Caco-2 (cell line): ENCODE data around the gene BRICD5. TPM values are rescaled to one million over a fixed set of nuclear protein-coding genes. Genes with fewer than 3 reads are reported as not detected.

ENCODE experiments used
- BruUV-seq: library from RNA; stranded (reverse); fragments of 400-500 nt; replicated peaks from 2 replicates; lab custom pipeline; 2021; lab: Mats Ljungman, UMichigan
- CTCF ChIA-PET: fragments of 300-600 bp; sonication (Branson Sonifier 250); formaldehyde crosslinking; loops from one replicate; lab custom pipeline; 2022; ENCODE audit warnings: antibody characterized with exemption; lab: Charles Lee
- POLR2A ChIA-PET: fragments of 300-600 bp; sonication (Branson Sonifier 250); formaldehyde crosslinking; loops from one replicate; lab custom pipeline; 2022; ENCODE audit warnings: antibody characterized with exemption; lab: Charles Lee
- DNase-seq, 2 experiments: peaks; one replicate each; pipeline versions ENCODE4 v3.0.0 to v3.0.0-alpha.2; 2020 to 2022
- H3K27me3 ChIP-seq: replicated peaks from 2 replicates; pipeline ENCODE4 v1.6.0; 2011; ENCODE audit warnings: low read length; ENCODE audit not compliant: control insufficient read depth, insufficient read depth
- H3K36me3 ChIP-seq: 2 replicates; pipeline ENCODE4 v1.5.1; 2011; ENCODE audit warnings: low read length; ENCODE audit not compliant: control insufficient read depth, insufficient read depth
- H3K4me1 ChIP-seq: fragments of 250-450 bp; sonication (Bioruptor Pico); 2 replicates; pipeline ENCODE4 v1.5.1; 2020; ENCODE audit warnings: mild to moderate bottlenecking
- H3K4me3 ChIP-seq: 2 replicates; pipeline ENCODE4 v1.5.1; 2011; ENCODE audit warnings: low read depth, mild to moderate bottlenecking, control low read depth, low read length
- H3K9me3 ChIP-seq: fragments of 250-450 bp; sonication (Bioruptor Pico); 2 replicates; pipeline ENCODE4 v1.5.1; 2020; ENCODE audit warnings: mild to moderate bottlenecking, moderate library complexity
- H3K27ac Mint-ChIP-seq: one replicate; pipeline ENCODE4 v1.8.0; 2022; ENCODE audit warnings: mixed read lengths; ENCODE audit not compliant: unreplicated experiment
- H3K27me3 Mint-ChIP-seq: one replicate; pipeline ENCODE4 v1.8.0; 2022; ENCODE audit warnings: mixed read lengths; ENCODE audit not compliant: insufficient read depth, unreplicated experiment
- H3K36me3 Mint-ChIP-seq: one replicate; pipeline ENCODE4 v1.8.0; 2022; ENCODE audit warnings: mild to moderate bottlenecking, mixed read lengths; ENCODE audit not compliant: insufficient read depth, unreplicated experiment
- H3K4me1 Mint-ChIP-seq: one replicate; pipeline ENCODE4 v1.8.0; 2022; ENCODE audit warnings: low read depth, mixed read lengths; ENCODE audit not compliant: unreplicated experiment
- H3K4me3 Mint-ChIP-seq: one replicate; pipeline ENCODE4 v1.8.0; 2022; ENCODE audit warnings: mild to moderate bottlenecking, moderate library complexity, mixed read lengths; ENCODE audit not compliant: unreplicated experiment
- H3K9me3 Mint-ChIP-seq: one replicate; pipeline ENCODE4 v1.8.0; 2022; ENCODE audit warnings: mixed read lengths; ENCODE audit not compliant: unreplicated experiment
- CTCF ChIP-seq, 2 experiments: fragments of 200-600 bp in 1 of 2; IDR thresholded peaks; 1 replicate in 1 of 2; 2 replicates in 1 of 2; pipeline versions ENCODE4 v1.5.1 to v1.8.0; 2011 to 2022; ENCODE audit warnings: antibody characterized with exemption in 1 of 2, control low read depth in 1 of 2, inconsistent platforms in 1 of 2, low read depth in 1 of 2, low read length in 1 of 2, mild to moderate bottlenecking in 1 of 2, moderate library complexity in 1 of 2; ENCODE audit not compliant: insufficient read depth in 1 of 2, severe bottlenecking in 1 of 2, unreplicated experiment in 1 of 2
- intact Hi-C: fragments of 100-400 bp; cut with micrococcal nuclease; formaldehyde crosslinking; loops from one replicate; pipeline ENCODE4 v1.10.0; 2022; ENCODE audit not compliant: unreplicated experiment
- total RNA-seq: library from RNA; stranded (reverse); gene quantifications from 2 replicates; pipeline ENCODE4 v1.2.3, GENCODE V29; 2022

BRICD5 gene
- total RNA-seq, 1 experiment from 2014 or later, result 10.0 TPM

- no peaks in the 10 kb centered on the region for H3K9me3 Mint-ChIP-seq
- TF ChIP-seq CTCF (IDR thresholded peaks at IDR 0.05; ENCODE audit: insufficient read depth in 1 of 2, low read depth in 1 of 2, low read length in 1 of 2, severe bottlenecking in 1 of 2, unreplicated experiment in 1 of 2), result no peak
- no peaks in the 10 kb centered on the region for H3K27me3 ChIP-seq
- H3K36me3 Mint-ChIP-seq, result no peaks in the 10 kb centered on the region
- BruUV-seq, result no TSS peak
- DNase-seq, result no peak
- H3K9me3 ChIP-seq, result no peaks in the 10 kb centered on the region
- intact Hi-C loops, result no loop called here
- peaks cover 3% of the 10 kb centered on the region for H3K4me1 ChIP-seq
- H3K27me3 Mint-ChIP-seq, result no peaks in the 10 kb centered on the region
- no peaks in the 10 kb centered on the region; the same call in 1 of the 2 replicates for H3K36me3 ChIP-seq
- H3K27ac Mint-ChIP-seq, result no peak overlapping the region
- H3K4me3 ChIP-seq, result no peak overlapping the region
- ChIA-PET POLR2A (interaction anchor here (0.5 kb wide), 1 partner anchor 99 kb away, joined by 6 read pairs; no protein-coding TSS in a partner anchor), CTCF (interaction anchor here (0.5 kb wide), 1 partner anchor 362 kb away, joined by 10 read pairs; no protein-coding TSS in a partner anchor)
- no peaks in the 10 kb centered on the region for H3K4me1 Mint-ChIP-seq
- H3K4me3 Mint-ChIP-seq, result no peak overlapping the region
Measured at GRCh38 chr16:2190002-2190658, 20.5 kb downstream of the BRICD5 start.

GRCh38 chr16:2189252-2189893 is 21.3 kb downstream of the BRICD5 start:
- POLR2A ChIA-PET, result interaction anchor here (0.5 to 0.6 kb wide), 2 partner anchors 62 to 100 kb away, joined by 3 to 6 read pairs; partner anchors contain the start of gene ECI1
- no peak overlapping the region for H3K4me3 Mint-ChIP-seq
- H3K36me3 Mint-ChIP-seq, result no peaks in the 10 kb centered on the region
- H3K9me3 Mint-ChIP-seq, result no peaks in the 10 kb centered on the region
- BruUV-seq, result no TSS peak
- no peak overlapping the region for H3K27ac Mint-ChIP-seq
- DNase-seq, result no peak
- intact Hi-C loops, result no loop called here
- no peaks in the 10 kb centered on the region for H3K9me3 ChIP-seq
- no peaks in the 10 kb centered on the region for H3K4me1 Mint-ChIP-seq
- H3K36me3 ChIP-seq, result no peaks in the 10 kb centered on the region; the same call in 1 of the 2 replicates
- no peaks in the 10 kb centered on the region for H3K27me3 ChIP-seq
- H3K4me1 ChIP-seq, result no peaks in the 10 kb centered on the region
- TF ChIP-seq CTCF (IDR thresholded peaks at IDR 0.05; ENCODE audit: insufficient read depth in 1 of 2, low read depth in 1 of 2, low read length in 1 of 2, severe bottlenecking in 1 of 2, unreplicated experiment in 1 of 2), result no peak
- H3K4me3 ChIP-seq, result no peak overlapping the region
- CTCF ChIA-PET, result no interaction called here
- no peaks in the 10 kb centered on the region for H3K27me3 Mint-ChIP-seq

GRCh38 chr16:2188395-2188794 is 22.3 kb downstream of the BRICD5 start:
- CTCF ChIA-PET, result no interaction called here
- no peaks in the 10 kb centered on the region for H3K27me3 ChIP-seq
- H3K36me3 Mint-ChIP-seq, result no peaks in the 10 kb centered on the region
- BruUV-seq, result no TSS peak
- no peaks in the 10 kb centered on the region for H3K4me1 ChIP-seq
- H3K4me3 ChIP-seq, result no peak overlapping the region
- H3K27ac Mint-ChIP-seq, result no peak overlapping the region
- TF ChIP-seq CTCF (IDR thresholded peaks at IDR 0.05; ENCODE audit: insufficient read depth in 1 of 2, low read depth in 1 of 2, low read length in 1 of 2, severe bottlenecking in 1 of 2, unreplicated experiment in 1 of 2), result no peak
- intact Hi-C loops, result no loop called here
- POLR2A ChIA-PET, result no interaction called here
- H3K4me3 Mint-ChIP-seq, result no peak overlapping the region
- H3K9me3 Mint-ChIP-seq, result no peaks in the 10 kb centered on the region
- no peaks in the 10 kb centered on the region for H3K4me1 Mint-ChIP-seq
- no peaks in the 10 kb centered on the region for H3K9me3 ChIP-seq
- H3K27me3 Mint-ChIP-seq, result no peaks in the 10 kb centered on the region
- H3K36me3 ChIP-seq, result no peaks in the 10 kb centered on the region; the same call in 1 of the 2 replicates
- DNase-seq, result no peak
